Sigmoid colon (tissue), 4 donors: ENCODE data around the gene DNAJC15.

ENCODE experiments used
- CTCF ChIP-seq, 4 experiments: fragments of 450-650 bp in 3 of 4; fragments of 200-600 bp in 1 of 4; IDR thresholded peaks; one replicate each; pipeline ENCODE4 v1.5.1; 2016 to 2019; ENCODE audit warnings: antibody characterized with exemption in 4 of 4, mild to moderate bottlenecking in 3 of 4, moderate library complexity in 2 of 4
- POLR2AphosphoS5 ChIP-seq, 4 donors: sonication (generic); formaldehyde crosslinking; IDR thresholded peaks; one replicate each; pipeline ENCODE4 v1.6.1; 2017; ENCODE audit warnings: antibody characterized with exemption in 4 of 4

DNA sequence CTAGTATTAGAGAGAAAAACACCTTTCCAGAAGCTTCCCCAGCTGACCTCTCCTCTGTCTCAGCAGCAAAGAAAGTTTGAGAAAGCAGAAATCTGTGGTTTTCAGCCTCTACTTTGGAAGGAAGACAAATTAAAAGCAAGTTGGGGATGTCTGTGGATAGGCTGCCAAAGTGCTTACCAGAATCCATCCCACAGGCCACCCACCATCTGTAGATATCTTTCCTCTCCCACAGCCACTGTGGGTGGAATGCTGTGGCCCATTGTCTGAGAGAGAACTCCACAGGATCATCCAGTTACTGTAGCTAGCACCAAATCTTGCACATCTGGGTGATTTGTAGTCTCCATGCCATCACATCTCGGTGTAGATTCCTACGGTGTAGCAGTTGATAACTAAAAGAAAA lies 133.5 kb downstream of the DNAJC15 start:
- TF ChIP-seq POLR2AphosphoS5 (IDR thresholded peaks at IDR 0.05): no peak
- TF ChIP-seq CTCF (IDR thresholded peaks at IDR 0.05): no peak
